Erythroblast (primary cell): ENCODE results near the gene PIP4K2C.

Experiments
- GATA1 ChIP-seq: IDR thresholded peaks from 2 replicates; pipeline ENCODE4 v1.6.1; 2011; ENCODE audit warnings: low read depth, mild to moderate bottlenecking, control low read depth, low read length, moderate library complexity
- POLR2A ChIP-seq: IDR thresholded peaks from 2 replicates; pipeline ENCODE4 v1.6.1; 2011; ENCODE audit warnings: mild to moderate bottlenecking, low read length

DNA sequence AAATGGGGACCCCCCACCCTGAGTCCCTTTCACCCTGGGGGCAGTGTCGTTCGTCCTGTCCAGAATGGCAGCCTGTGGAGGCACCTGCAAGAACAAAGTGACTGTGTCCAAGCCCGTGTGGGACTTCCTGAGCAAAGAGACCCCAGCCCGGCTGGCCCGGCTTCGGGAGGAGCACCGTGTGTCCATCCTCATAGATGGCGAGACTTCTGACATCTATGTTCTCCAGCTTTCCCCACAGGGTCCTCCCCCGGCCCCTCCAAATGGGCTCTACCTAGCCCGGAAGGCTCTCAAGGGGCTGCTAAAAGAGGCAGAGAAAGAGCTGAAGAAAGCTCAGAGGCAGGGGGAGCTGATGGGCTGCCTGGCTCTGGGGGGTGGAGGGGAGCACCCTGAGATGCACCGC is 15.8 kb downstream of the PIP4K2C start:
- TF ChIP-seq POLR2A, result no peak
- no peak for TF ChIP-seq GATA1
